ENCODE measurements around the gene TTYH3. TPM values are rescaled to one million over a fixed set of nuclear protein-coding genes. Genes with fewer than 3 reads are reported as not detected.

Gene TTYH3
- total and polyA plus RNA-seq, 9 of the 15 experiments (the other 6 are each of a cell fraction or from before 2014, with no cell fraction given): 0.01 to 5.5 (median 1.1) TPM

- TF ChIP-seq, protein P1, sequence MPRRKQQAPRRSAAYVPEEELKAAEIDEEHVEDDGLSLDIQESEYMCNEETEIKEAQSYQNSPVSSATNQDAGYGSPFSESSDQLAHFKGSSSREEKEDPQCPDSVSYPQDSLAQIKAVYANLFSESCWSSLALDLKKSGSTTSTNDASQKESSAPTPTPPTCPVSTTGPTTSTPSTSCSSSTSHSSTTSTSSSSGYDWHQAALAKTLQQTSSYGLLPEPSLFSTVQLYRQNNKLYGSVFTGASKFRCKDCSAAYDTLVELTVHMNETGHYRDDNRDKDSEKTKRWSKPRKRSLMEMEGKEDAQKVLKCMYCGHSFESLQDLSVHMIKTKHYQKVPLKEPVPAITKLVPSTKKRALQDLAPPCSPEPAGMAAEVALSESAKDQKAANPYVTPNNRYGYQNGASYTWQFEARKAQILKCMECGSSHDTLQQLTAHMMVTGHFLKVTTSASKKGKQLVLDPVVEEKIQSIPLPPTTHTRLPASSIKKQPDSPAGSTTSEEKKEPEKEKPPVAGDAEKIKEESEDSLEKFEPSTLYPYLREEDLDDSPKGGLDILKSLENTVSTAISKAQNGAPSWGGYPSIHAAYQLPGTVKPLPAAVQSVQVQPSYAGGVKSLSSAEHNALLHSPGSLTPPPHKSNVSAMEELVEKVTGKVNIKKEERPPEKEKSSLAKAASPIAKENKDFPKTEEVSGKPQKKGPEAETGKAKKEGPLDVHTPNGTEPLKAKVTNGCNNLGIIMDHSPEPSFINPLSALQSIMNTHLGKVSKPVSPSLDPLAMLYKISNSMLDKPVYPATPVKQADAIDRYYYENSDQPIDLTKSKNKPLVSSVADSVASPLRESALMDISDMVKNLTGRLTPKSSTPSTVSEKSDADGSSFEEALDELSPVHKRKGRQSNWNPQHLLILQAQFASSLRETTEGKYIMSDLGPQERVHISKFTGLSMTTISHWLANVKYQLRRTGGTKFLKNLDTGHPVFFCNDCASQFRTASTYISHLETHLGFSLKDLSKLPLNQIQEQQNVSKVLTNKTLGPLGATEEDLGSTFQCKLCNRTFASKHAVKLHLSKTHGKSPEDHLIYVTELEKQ (CRISPR knock-in tag; IDR thresholded peaks at IDR 0.05): no peak
- no peak for TF ChIP-seq MAZ (CRISPR knock-in tag; conservative IDR thresholded peaks at IDR 0.05 in 1 of 2, IDR thresholded peaks at IDR 0.05 in 1 of 2)
- TF ChIP-seq NCOA1 (IDR thresholded peaks at IDR 0.05; ENCODE audit: low read depth): no peak
- TF ChIP-seq ETV5 (CRISPR knock-in tag; IDR thresholded peaks at IDR 0.05; ENCODE audit: low read depth): no peak
Measured at GRCh38 chr7:2597273-2597640, 34.5 kb upstream of the TTYH3 start (continued).

- Histone ChIP-seq H2AFZ (ENCODE audit: low read depth, low read length) (no peak overlapping the region), H3K9ac (ENCODE audit: insufficient read depth in 1 of 2, low read depth in 2 of 2, low read length in 2 of 2) (peak overlapping the region in 1 of 2 experiments; percentile 0; a peak in 1 of 4 replicates), H3K27ac (ENCODE audit: extremely low read depth, low read depth, low read length) (no peak overlapping the region), H3K4me1 (replicated peaks in 1 of 2; ENCODE audit: control insufficient read depth in 2 of 2, insufficient read depth in 2 of 2, low read length in 2 of 2) (peaks cover 0 to 26% of the 10 kb centered on the region in 2 experiments; a peak in 2 of 5 replicates), H3K4me3 (no peak overlapping the region), H3K36me3 (ENCODE audit: control insufficient read depth, insufficient read depth, low read length) (peaks cover 20% of the 10 kb centered on the region; the same call in 1 of the 3 replicates), H4K20me1 (replicated peaks; ENCODE audit: control insufficient read depth, insufficient read depth, low read length) (no peaks in the 10 kb centered on the region; the same call in 1 of the 2 replicates), H3K79me2 (ENCODE audit: control insufficient read depth, insufficient read depth, low read length) (no peaks in the 10 kb centered on the region), H3K4me2 (ENCODE audit: insufficient read depth, low read length) (no peak overlapping the region), H3K9me3 (replicated peaks; ENCODE audit: control insufficient read depth, insufficient read depth, low read depth, low read length) (no peaks in the 10 kb centered on the region), H3K27me3 (ENCODE audit: control insufficient read depth in 2 of 2, insufficient read depth in 2 of 2, low read length in 2 of 2) (no peaks in the 10 kb centered on the region), H3K9me1 (ENCODE audit: control insufficient read depth, insufficient read depth, low read length) (peaks cover 5% of the 10 kb centered on the region)
- POLR2A ChIA-PET: no interaction called here
- BruUV-seq (replicated peaks): no TSS peak
- WGBS (ENCODE audit: insufficient coverage, low coverage, missing lambda C conversion rate): 82% methylated on average over 25 of the region's 29 CpGs
- ATAC-seq (no peak), DNase-seq (ENCODE audit: extremely low read depth in 1 of 4, low spot score in 3 of 4) (no peak), FAIRE-seq (no peak)
- in situ Hi-C loops (cut with MboI): no loop called here
- CTCF ChIA-PET (ENCODE audit: low intra/inter-chr PET ratio): no interaction called here
- intact Hi-C loops (cut with micrococcal nuclease): no loop called here
- no peak for TF ChIP-seq ZNF589 (CRISPR knock-in tag; IDR thresholded peaks at IDR 0.05; ENCODE audit: low read depth)
- TF ChIP-seq, protein P2, sequence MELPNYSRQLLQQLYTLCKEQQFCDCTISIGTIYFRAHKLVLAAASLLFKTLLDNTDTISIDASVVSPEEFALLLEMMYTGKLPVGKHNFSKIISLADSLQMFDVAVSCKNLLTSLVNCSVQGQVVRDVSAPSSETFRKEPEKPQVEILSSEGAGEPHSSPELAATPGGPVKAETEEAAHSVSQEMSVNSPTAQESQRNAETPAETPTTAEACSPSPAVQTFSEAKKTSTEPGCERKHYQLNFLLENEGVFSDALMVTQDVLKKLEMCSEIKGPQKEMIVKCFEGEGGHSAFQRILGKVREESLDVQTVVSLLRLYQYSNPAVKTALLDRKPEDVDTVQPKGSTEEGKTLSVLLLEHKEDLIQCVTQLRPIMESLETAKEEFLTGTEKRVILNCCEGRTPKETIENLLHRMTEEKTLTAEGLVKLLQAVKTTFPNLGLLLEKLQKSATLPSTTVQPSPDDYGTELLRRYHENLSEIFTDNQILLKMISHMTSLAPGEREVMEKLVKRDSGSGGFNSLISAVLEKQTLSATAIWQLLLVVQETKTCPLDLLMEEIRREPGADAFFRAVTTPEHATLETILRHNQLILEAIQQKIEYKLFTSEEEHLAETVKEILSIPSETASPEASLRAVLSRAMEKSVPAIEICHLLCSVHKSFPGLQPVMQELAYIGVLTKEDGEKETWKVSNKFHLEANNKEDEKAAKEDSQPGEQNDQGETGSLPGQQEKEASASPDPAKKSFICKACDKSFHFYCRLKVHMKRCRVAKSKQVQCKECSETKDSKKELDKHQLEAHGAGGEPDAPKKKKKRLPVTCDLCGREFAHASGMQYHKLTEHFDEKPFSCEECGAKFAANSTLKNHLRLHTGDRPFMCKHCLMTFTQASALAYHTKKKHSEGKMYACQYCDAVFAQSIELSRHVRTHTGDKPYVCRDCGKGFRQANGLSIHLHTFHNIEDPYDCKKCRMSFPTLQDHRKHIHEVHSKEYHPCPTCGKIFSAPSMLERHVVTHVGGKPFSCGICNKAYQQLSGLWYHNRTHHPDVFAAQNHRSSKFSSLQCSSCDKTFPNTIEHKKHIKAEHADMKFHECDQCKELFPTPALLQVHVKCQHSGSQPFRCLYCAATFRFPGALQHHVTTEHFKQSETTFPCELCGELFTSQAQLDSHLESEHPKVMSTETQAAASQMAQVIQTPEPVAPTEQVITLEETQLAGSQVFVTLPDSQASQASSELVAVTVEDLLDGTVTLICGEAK (IDR thresholded peaks at IDR 0.05): no peak
- TF ChIP-seq, protein P2 (CRISPR knock-in tag; IDR thresholded peaks at IDR 0.05): no peak
- no peak for TF ChIP-seq ZNF140 (CRISPR knock-in tag; IDR thresholded peaks at IDR 0.05)
Measured at GRCh38 chr7:2598154-2598823, 33.5 kb upstream of the TTYH3 start.
